Upper lobe of left lung (tissue), 6 donors: ENCODE results near the gene SYVN1. TPM values are rescaled to one million over a fixed set of nuclear protein-coding genes. Genes with fewer than 3 reads are reported as not detected.

Experiments used
- ATAC-seq, 2 donors: fragments of 200-7000 bp; cut with Tn5 transposase; one replicate each; pipeline ENCODE4 v1.9.1; 2022; ENCODE audit warnings: mild to moderate bottlenecking in 2 of 2, moderate library complexity in 2 of 2; ENCODE audit not compliant: low FRiP score in 2 of 2
- DNase-seq, 2 donors: peaks; one replicate each; pipeline ENCODE4 v3.0.0-alpha.2; 2019 to 2020
- H3K27ac ChIP-seq, 4 donors: fragments of 200-600 bp; sonication (generic); one replicate each; pipeline ENCODE4 v1.5.1; 2016 to 2019
- H3K27me3 ChIP-seq, 4 donors: fragments of 200-600 bp; sonication (generic); one replicate each; pipeline ENCODE4 v1.5.1; 2017 to 2019
- H3K36me3 ChIP-seq, 4 donors: fragments of 200-600 bp; sonication (generic); one replicate each; pipeline ENCODE4 v1.5.1; 2016 to 2019
- H3K4me1 ChIP-seq, 4 donors: fragments of 200-600 bp; sonication (generic); one replicate each; pipeline ENCODE4 v1.5.1; 2018 to 2019
- H3K4me3 ChIP-seq, 4 donors: fragments of 200-600 bp; sonication (generic); one replicate each; pipeline ENCODE4 v1.5.1; 2017 to 2019; ENCODE audit warnings: mild to moderate bottlenecking in 2 of 4, moderate library complexity in 1 of 4
- H3K9me3 ChIP-seq, 4 donors: fragments of 200-600 bp; sonication (generic); one replicate each; pipeline ENCODE4 v1.5.1; 2018 to 2019
- CTCF ChIP-seq, 6 experiments: fragments of 450-650 bp in 4 of 6; fragments of 200-600 bp in 2 of 6; sonication (generic) in 2 of 6; IDR thresholded peaks; one replicate each; pipeline ENCODE4 v1.5.1; 2016 to 2019; ENCODE audit warnings: antibody characterized with exemption in 6 of 6
- EP300 ChIP-seq, 4 donors: sonication (generic); formaldehyde crosslinking; IDR thresholded peaks; one replicate each; pipeline ENCODE4 v1.5.1; 2017; ENCODE audit warnings: antibody characterized with exemption in 4 of 4, control low read depth in 2 of 4
- POLR2A ChIP-seq, 4 donors: fragments of 450-650 bp; IDR thresholded peaks; one replicate each; pipeline ENCODE4 v1.5.1; 2016 to 2017; ENCODE audit warnings: antibody characterized with exemption in 4 of 4, mild to moderate bottlenecking in 2 of 4
- POLR2AphosphoS5 ChIP-seq, 2 donors: sonication (generic); formaldehyde crosslinking; IDR thresholded peaks; one replicate each; pipeline ENCODE4 v1.5.1; 2017; ENCODE audit warnings: antibody characterized with exemption in 2 of 2
- WGBS, 2 donors: methylation state at CpG; one replicate each; pipeline ENCODE4 v1.1.5; 2017 to 2018; 5-methylcytosine and 5-hydroxymethylcytosine counted together
- total RNA-seq, 6 donors: library from RNA; depleted of rRNA in 4 of 6; stranded (reverse); fragments of >200 nt in 4 of 6; gene quantifications; one replicate each; pipeline versions ENCODE4 v1.1.0 to v1.2.1, GENCODE V29; 2016 to 2021
- donor health status: DM: no; HTN: no; CAD: no; lungs with moderate emphysema.
- donor health status: DM: no; HTN: yes; CAD: no; lungs with severe emphysema.

The SYVN1 gene
- total RNA-seq, 6 donors from 2014 or later, result 31.1 to 70.6 (median 50.0) TPM

GRCh38 chr11:65131895-65132237 lies 2.5 kb downstream of the SYVN1 start:
- ATAC-seq (no peak), DNase-seq (no peak)
- 85 to 100% methylated on average over 2 to 6 of the region's 6 CpGs for WGBS, 2 donors
- no peak for TF ChIP-seq POLR2A (IDR thresholded peaks at IDR 0.05)
- TF ChIP-seq CTCF (IDR thresholded peaks at IDR 0.05), result no peak
- no peak for TF ChIP-seq POLR2AphosphoS5 (IDR thresholded peaks at IDR 0.05)
- no peak for TF ChIP-seq EP300 (IDR thresholded peaks at IDR 0.05)
- peak overlapping the region in 1 of 4 donors; percentile 97 for H3K27ac ChIP-seq
- no peak overlapping the region for H3K4me3 ChIP-seq
- peaks cover 37 to 60% (median 58%) of the 10 kb centered on the region in 4 donors for H3K36me3 ChIP-seq
- peaks cover 24 to 33% (median 27%) of the 10 kb centered on the region in 4 donors for H3K4me1 ChIP-seq
- no peaks in the 10 kb centered on the region for H3K27me3 ChIP-seq
- no peaks in the 10 kb centered on the region for H3K9me3 ChIP-seq

DNA sequence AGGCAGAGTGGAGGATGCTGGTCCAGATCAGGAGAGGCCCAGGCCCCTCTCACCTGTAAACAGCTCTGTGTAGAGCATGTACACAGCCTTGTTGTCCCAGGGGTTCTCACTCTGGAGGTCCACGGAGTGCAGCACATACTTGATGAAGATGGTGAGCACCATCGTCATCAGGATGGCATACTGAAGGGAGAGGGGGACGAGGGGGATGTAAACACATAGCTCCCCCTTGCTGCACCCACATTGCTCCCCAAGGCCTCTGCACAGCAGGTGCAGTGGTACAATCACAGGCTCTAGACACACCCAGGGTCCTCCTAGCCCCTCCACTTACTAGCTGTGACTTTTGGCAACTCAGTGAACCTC lies 2.9 kb downstream of the SYVN1 start:
- no peak for TF ChIP-seq CTCF (IDR thresholded peaks at IDR 0.05)
- no peak for TF ChIP-seq EP300 (IDR thresholded peaks at IDR 0.05)
- TF ChIP-seq POLR2A (IDR thresholded peaks at IDR 0.05), result no peak
- no peak for TF ChIP-seq POLR2AphosphoS5 (IDR thresholded peaks at IDR 0.05)
- WGBS, 2 donors, result 85 to 97% methylated on average over 3 of the region's 3 CpGs
- Histone ChIP-seq H3K9me3 (no peaks in the 10 kb centered on the region), H3K4me1 (peaks cover 24 to 33% (median 27%) of the 10 kb centered on the region in 4 donors), H3K36me3 (peaks cover 37 to 65% (median 63%) of the 10 kb centered on the region in 4 donors), H3K4me3 (no peak overlapping the region), H3K27ac (no peak overlapping the region), H3K27me3 (no peaks in the 10 kb centered on the region)
- ATAC-seq (no peak), DNase-seq (no peak)

DNA sequence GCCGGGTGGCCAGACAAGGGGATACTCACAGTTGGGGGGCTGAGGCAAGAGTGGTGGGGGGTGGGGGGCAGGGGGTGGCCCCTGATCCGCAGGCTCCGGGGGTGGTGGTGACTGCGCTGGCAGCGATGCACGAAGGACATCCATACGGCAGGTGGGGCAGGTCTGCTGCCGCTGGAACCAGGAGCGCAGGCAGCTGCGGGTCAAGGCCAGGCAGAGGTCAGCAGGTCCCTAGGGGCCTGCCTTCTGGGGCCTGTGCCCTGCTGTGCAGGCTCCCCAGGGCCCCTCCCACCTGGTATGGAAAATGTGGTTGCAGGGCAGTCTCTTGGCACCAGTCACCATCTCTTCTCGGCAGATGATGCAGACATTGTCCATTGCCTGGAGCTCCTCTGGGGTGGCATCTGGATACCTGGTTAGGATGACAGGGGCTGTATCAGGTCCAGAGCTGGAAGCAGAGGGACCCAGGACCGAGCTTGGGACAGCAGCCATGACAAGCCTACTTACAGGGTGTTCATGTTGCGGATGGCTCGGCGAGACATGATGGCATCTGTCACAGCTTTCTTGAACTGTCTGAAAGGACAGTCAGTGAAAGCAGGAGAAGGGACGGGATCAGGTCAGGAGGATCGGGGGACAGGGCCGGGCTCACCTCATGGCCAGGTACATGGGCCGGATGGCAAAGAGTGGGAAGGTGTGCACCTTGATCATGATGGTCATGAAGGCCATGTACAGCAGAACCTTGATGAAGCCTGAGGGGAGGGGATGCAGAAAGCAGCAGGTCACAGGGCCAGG lies 3.5 kb downstream of the SYVN1 start:
- DNase-seq (no peak), ATAC-seq (no peak)
- Histone ChIP-seq H3K4me3 (no peak overlapping the region), H3K36me3 (peaks cover 43 to 71% (median 68%) of the 10 kb centered on the region in 4 donors), H3K27ac (no peak overlapping the region), H3K4me1 (peaks cover 20 to 30% (median 25%) of the 10 kb centered on the region in 4 donors), H3K27me3 (no peaks in the 10 kb centered on the region), H3K9me3 (no peaks in the 10 kb centered on the region)
- 90% methylated on average over 12 to 19 of the region's 19 CpGs for WGBS, 2 donors
- no peak for TF ChIP-seq POLR2A (IDR thresholded peaks at IDR 0.05)
- no peak for TF ChIP-seq EP300 (IDR thresholded peaks at IDR 0.05)
- TF ChIP-seq POLR2AphosphoS5 (IDR thresholded peaks at IDR 0.05), result no peak
- no peak for TF ChIP-seq CTCF (IDR thresholded peaks at IDR 0.05)

DNA sequence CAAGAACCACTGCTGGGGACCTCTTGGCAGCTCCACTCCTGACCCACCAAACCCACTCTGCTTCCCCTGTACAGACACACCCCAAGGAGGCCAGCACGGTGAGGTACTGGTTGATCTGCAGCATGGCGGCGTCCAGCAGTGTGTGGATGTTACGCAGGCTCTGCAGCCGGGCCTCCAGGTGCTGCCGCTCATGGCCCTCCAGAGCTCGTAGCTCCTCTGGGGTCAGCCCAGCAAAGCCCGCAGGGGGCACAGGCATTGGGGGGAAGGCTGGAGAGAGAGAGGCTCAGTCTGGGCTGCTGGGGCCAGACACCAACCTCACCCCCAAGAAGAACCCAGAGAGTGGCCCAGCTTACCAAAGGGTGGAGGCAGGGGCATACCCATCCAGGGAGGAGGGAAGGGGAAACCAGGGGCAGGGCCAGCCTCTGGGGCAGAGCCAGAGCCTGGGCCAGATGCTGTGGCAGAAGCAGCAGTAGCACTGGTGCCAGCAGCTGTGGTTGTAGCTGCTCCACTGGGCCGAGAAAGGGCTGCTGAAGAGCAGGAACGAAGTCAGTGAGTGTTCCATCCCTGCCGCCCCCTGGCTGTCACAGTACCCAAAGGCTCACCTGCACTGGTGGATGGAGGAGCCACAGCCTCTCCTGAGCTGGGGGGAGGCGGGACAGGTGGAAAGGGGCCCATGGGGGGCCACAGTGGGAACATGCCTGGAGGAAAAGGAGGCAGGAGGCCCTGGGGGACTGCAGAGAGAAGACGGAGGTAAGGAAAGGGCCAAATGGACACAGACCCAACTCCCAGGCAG lies 4.5 kb downstream of the SYVN1 start:
- no peak overlapping the region for H3K27ac ChIP-seq
- peaks cover 15 to 22% (median 18%) of the 10 kb centered on the region in 4 donors for H3K4me1 ChIP-seq
- H3K9me3 ChIP-seq, result no peaks in the 10 kb centered on the region
- WGBS, 2 donors, result 92 to 95% methylated on average over 5 to 10 of the region's 13 CpGs
- DNase-seq (no peak), ATAC-seq (no peak)
- TF ChIP-seq EP300 (IDR thresholded peaks at IDR 0.05), result no peak
- no peak for TF ChIP-seq POLR2AphosphoS5 (IDR thresholded peaks at IDR 0.05)
- no peak for TF ChIP-seq POLR2A (IDR thresholded peaks at IDR 0.05)
- no peak for TF ChIP-seq CTCF (IDR thresholded peaks at IDR 0.05)
- H3K36me3 ChIP-seq, result peaks cover 45 to 80% (median 78%) of the 10 kb centered on the region in 4 donors
- H3K27me3 ChIP-seq, result no peaks in the 10 kb centered on the region
- no peak overlapping the region for H3K4me3 ChIP-seq
